OCI-LY3 (cell line): ENCODE results near the gene MYO5A.

ENCODE experiments used
- EZH2phosphoT487 ChIP-seq: fragments of 200-600 bp; shearing (Covaris generic); IDR thresholded peaks from 2 replicates; pipeline ENCODE4 v1.6.1; 2018; ENCODE audit warnings: antibody characterized with exemption, mixed run types, low read depth
- TF ChIP-seq, protein P1 (sequence below): fragments of 200-600, 300-600 bp; sonication (generic); IDR thresholded peaks from 2 replicates; pipeline ENCODE4 v1.5.1; 2014; ENCODE audit warnings: antibody characterized with exemption, low read length, low read depth

DNA sequence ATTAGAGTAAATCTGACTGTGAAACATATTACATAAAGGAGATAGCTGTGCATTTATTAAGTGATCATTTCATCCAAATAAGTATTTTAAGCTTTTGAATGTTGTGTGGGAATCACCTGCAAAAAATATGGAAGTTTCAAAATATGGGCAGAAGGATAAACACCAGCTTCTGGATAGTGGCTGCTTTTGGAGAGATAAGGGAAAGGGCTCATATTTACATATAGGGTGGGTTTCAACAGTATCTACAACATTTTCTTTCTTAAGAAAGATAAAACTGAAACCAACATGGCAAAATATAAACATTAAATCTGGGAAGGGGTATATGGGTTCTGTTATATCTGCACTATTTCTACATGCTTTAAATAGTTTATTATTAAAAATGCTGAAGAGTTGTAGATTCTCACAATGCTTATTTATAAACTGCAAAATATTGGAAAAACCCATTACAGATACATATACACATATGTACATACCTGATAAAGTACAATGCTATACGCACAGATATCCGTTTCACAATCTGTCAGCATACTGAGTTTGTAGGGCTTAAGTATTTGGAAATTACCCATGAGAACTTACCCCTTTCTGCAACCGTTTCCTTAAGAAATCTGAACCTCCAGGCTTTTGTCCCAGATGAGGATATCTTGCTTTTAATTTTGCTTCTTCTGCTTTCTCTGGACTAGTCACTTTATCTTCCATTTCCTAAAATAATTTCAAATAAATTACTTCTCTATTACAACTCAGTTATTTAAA is 28.0 kb upstream of the MYO5A start:
- TF ChIP-seq EZH2phosphoT487: no peak
- TF ChIP-seq, protein P1, sequence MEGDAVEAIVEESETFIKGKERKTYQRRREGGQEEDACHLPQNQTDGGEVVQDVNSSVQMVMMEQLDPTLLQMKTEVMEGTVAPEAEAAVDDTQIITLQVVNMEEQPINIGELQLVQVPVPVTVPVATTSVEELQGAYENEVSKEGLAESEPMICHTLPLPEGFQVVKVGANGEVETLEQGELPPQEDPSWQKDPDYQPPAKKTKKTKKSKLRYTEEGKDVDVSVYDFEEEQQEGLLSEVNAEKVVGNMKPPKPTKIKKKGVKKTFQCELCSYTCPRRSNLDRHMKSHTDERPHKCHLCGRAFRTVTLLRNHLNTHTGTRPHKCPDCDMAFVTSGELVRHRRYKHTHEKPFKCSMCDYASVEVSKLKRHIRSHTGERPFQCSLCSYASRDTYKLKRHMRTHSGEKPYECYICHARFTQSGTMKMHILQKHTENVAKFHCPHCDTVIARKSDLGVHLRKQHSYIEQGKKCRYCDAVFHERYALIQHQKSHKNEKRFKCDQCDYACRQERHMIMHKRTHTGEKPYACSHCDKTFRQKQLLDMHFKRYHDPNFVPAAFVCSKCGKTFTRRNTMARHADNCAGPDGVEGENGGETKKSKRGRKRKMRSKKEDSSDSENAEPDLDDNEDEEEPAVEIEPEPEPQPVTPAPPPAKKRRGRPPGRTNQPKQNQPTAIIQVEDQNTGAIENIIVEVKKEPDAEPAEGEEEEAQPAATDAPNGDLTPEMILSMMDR: no peak
